ENCODE measurements around the gene NENF. TPM values are rescaled to one million over a fixed set of nuclear protein-coding genes. Genes with fewer than 3 reads are reported as not detected.

Gene NENF
- total RNA-seq, 1 donor from 2014 or later, result 6.8 TPM

DNA sequence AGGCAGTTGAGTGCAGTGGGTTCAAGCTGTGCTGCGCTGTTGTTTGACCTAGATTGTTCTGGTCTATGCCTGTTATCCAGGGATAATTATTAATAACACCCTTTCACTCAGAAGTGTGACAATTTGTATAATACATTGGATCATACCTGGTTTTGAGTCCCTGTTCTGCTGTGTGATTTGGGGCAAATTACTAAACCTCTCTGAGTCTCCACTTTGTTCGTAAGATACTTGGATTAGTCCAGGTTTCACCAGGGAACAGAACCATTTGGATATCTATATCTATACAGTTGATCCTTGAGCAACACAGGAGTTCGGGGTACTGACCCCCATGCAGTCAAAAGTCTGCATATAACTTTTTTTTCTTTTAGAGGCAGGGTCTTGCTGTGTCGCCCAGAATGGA lies 2.3 kb downstream of the NENF start:
- no peak overlapping the region for H3K27ac ChIP-seq
- peaks cover 21% of the 10 kb centered on the region for H3K4me1 Mint-ChIP-seq
- peaks cover 9% of the 10 kb centered on the region for H3F3A ChIP-seq (ENCODE audit: low read depth)
- DNase-seq (ENCODE audit: low spot score), result no peak
- H3K4me3 ChIP-seq, result no peak overlapping the region
- no peaks in the 10 kb centered on the region for H3K36me3 ChIP-seq
- no peaks in the 10 kb centered on the region for H3K9me3 ChIP-seq (ENCODE audit: low read depth)
- peaks cover 28% of the 10 kb centered on the region for H3K27me3 ChIP-seq
- H3K27me3 Mint-ChIP-seq (ENCODE audit: insufficient read depth, low read depth), result no peaks in the 10 kb centered on the region
- peaks cover 3% of the 10 kb centered on the region for H3K4me1 ChIP-seq
- H2AFZ ChIP-seq (replicated peaks), result no peak overlapping the region
- no peak overlapping the region for H3K4me2 ChIP-seq
- TF ChIP-seq CTCF (IDR thresholded peaks at IDR 0.05) (no peak), EZH2 (IDR thresholded peaks at IDR 0.05) (no peak), EZH2phosphoT487 (IDR thresholded peaks at IDR 0.05) (no peak)
- H4K20me1 ChIP-seq (ENCODE audit: low read depth), result peaks cover 4% of the 10 kb centered on the region
- no peaks in the 10 kb centered on the region for H3K36me3 Mint-ChIP-seq
- no peak overlapping the region for H3K9ac ChIP-seq
- no peak overlapping the region for H3K4me3 Mint-ChIP-seq
- no peaks in the 10 kb centered on the region for H3K9me3 Mint-ChIP-seq
- no peaks in the 10 kb centered on the region for H3K79me2 ChIP-seq (ENCODE audit: low read depth)
- no peak overlapping the region for H3K27ac Mint-ChIP-seq

DNA sequence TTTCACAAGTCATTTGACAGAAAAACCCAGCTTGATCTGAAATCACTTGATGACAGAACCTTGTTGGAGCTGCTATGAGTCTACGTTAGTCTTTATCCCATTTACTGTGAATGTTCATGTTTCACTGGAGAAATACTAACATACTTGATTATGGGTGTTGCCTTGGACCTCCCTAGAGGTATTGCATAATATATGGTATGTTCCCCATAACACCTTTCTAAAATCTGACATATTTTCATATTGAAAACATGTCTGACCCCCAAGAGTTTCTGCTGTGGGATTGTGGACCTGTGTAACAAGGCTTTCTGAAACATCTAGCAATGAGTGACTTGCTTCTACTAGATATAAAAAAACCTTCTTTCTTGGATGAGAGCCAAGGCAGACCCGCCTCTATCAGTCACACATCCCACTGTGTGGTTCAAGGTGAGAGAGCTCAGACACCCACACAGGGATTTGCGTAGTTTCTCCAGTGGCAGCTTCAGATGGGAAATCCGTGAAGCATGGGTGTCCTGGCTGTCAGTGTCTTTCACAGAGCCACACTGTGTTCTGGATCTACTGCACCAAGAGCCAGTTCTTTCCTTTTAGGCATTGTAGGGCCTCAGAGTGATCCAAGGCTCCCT lies 4.6 kb downstream of the NENF start:
- H3K36me3 Mint-ChIP-seq, result no peaks in the 10 kb centered on the region
- no peaks in the 10 kb centered on the region for H3K27me3 Mint-ChIP-seq (ENCODE audit: insufficient read depth, low read depth)

GRCh38 chr1:212438831-212439237 lies 6.1 kb downstream of the NENF start:
- no peaks in the 10 kb centered on the region for H3K27me3 Mint-ChIP-seq (ENCODE audit: insufficient read depth, low read depth)

More for the DNA sequence above, 4.6 kb downstream of the NENF start:
- H3K9me3 Mint-ChIP-seq, result no peaks in the 10 kb centered on the region
- Histone ChIP-seq H3K79me2 (ENCODE audit: low read depth) (no peaks in the 10 kb centered on the region), H3K27me3 (peaks cover 15% of the 10 kb centered on the region), H3K9ac (no peak overlapping the region), H4K20me1 (ENCODE audit: low read depth) (peaks cover 4% of the 10 kb centered on the region), H2AFZ (replicated peaks) (no peak overlapping the region), H3K4me3 (no peak overlapping the region), H3F3A (ENCODE audit: low read depth) (peaks cover 4% of the 10 kb centered on the region), H3K27ac (no peak overlapping the region), H3K4me1 (peaks cover under 1% of the 10 kb centered on the region), H3K9me3 (ENCODE audit: low read depth) (no peaks in the 10 kb centered on the region), H3K36me3 (no peaks in the 10 kb centered on the region), H3K4me2 (no peak overlapping the region)
- H3K4me3 Mint-ChIP-seq, result no peak overlapping the region
- TF ChIP-seq EZH2 (IDR thresholded peaks at IDR 0.05) (no peak), CTCF (IDR thresholded peaks at IDR 0.05) (no peak), EZH2phosphoT487 (IDR thresholded peaks at IDR 0.05) (no peak)
- DNase-seq (ENCODE audit: low spot score), result no peak
- H3K4me1 Mint-ChIP-seq, result peaks cover 19% of the 10 kb centered on the region
- no peak overlapping the region for H3K27ac Mint-ChIP-seq

More at GRCh38 chr1:212438831-212439237, 6.1 kb downstream of the NENF start:
- H2AFZ ChIP-seq (replicated peaks), result no peak overlapping the region
- no peak overlapping the region for H3K4me3 ChIP-seq
- H3K9me3 ChIP-seq (ENCODE audit: low read depth), result no peaks in the 10 kb centered on the region
- H3K4me1 ChIP-seq, result no peaks in the 10 kb centered on the region
- no peak for TF ChIP-seq EZH2phosphoT487 (IDR thresholded peaks at IDR 0.05)
- no peak for TF ChIP-seq EZH2 (IDR thresholded peaks at IDR 0.05)
- TF ChIP-seq CTCF (IDR thresholded peaks at IDR 0.05), result no peak
- H3K27me3 ChIP-seq, result peaks cover 3% of the 10 kb centered on the region
- DNase-seq (ENCODE audit: low spot score), result no peak
- Mint-ChIP-seq H3K4me1 (peaks cover 11% of the 10 kb centered on the region), H3K4me3 (no peak overlapping the region), H3K36me3 (peaks cover 1% of the 10 kb centered on the region), H3K9me3 (no peaks in the 10 kb centered on the region), H3K27ac (peak overlapping the region; percentile 13)
- H4K20me1 ChIP-seq (ENCODE audit: low read depth), result peaks cover 2% of the 10 kb centered on the region
- no peak overlapping the region for H3K4me2 ChIP-seq
- no peak overlapping the region for H3K9ac ChIP-seq
- H3K36me3 ChIP-seq, result no peaks in the 10 kb centered on the region
- H3K27ac ChIP-seq, result no peak overlapping the region
- H3K79me2 ChIP-seq (ENCODE audit: low read depth), result no peaks in the 10 kb centered on the region
- H3F3A ChIP-seq (ENCODE audit: low read depth), result peaks cover 2% of the 10 kb centered on the region
